GM21423 (cell line): Measurements from ENCODE around the gene DSCAM.

ENCODE experiments used
- ATAC-seq: cut with Tn5 transposase; IDR thresholded peaks from one replicate; pipeline ENCODE4 v1.9.1; 2021; ENCODE audit warnings: mild to moderate bottlenecking, moderate library complexity; ENCODE audit not compliant: unreplicated experiment

The DSCAM gene

GRCh38 chr21:40152476-40152875 lies 694.5 kb downstream of the DSCAM start:
- ATAC-seq: no peak

- ATAC-seq: no peak
Measured at GRCh38 chr21:40151611-40152010, 695.3 kb downstream of the DSCAM start.

GRCh38 chr21:40146216-40146837 lies 700.6 kb downstream of the DSCAM start:
- no peak for ATAC-seq

GRCh38 chr21:40143822-40144525 lies 703.0 kb downstream of the DSCAM start:
- ATAC-seq: no peak

- no peak for ATAC-seq
Measured at GRCh38 chr21:40141621-40142020, 705.3 kb downstream of the DSCAM start.

GRCh38 chr21:40140675-40141074 lies 706.3 kb downstream of the DSCAM start:
- ATAC-seq: no peak

- no peak for ATAC-seq
Measured at GRCh38 chr21:40139636-40140035, 707.3 kb downstream of the DSCAM start.

- ATAC-seq: no peak
Measured at GRCh38 chr21:40136571-40136970, 710.4 kb downstream of the DSCAM start.

- ATAC-seq: no peak
Measured at GRCh38 chr21:40134731-40135492, 712.0 kb downstream of the DSCAM start.

GRCh38 chr21:40130476-40130875 lies 716.5 kb downstream of the DSCAM start:
- no peak for ATAC-seq

- no peak for ATAC-seq
Measured at GRCh38 chr21:40129809-40130208, 717.1 kb downstream of the DSCAM start.

- no peak for ATAC-seq
Measured at GRCh38 chr21:40128891-40129290, 718.1 kb downstream of the DSCAM start.

GRCh38 chr21:40120940-40121575 lies 725.9 kb downstream of the DSCAM start:
- ATAC-seq: no peak

- no peak for ATAC-seq
Measured at GRCh38 chr21:40118527-40118926, 728.4 kb downstream of the DSCAM start.

GRCh38 chr21:40117236-40117635 lies 729.7 kb downstream of the DSCAM start:
- no peak for ATAC-seq

- ATAC-seq: no peak
Measured at GRCh38 chr21:40115775-40116174, 731.2 kb downstream of the DSCAM start.

- ATAC-seq: no peak
Measured at GRCh38 chr21:40102682-40103081, 744.3 kb downstream of the DSCAM start.

- no peak for ATAC-seq
Measured at GRCh38 chr21:40099809-40100208, 747.1 kb downstream of the DSCAM start.

GRCh38 chr21:40095477-40095876 lies 751.5 kb downstream of the DSCAM start:
- ATAC-seq: no peak

- no peak for ATAC-seq
Measured at GRCh38 chr21:40080385-40080784, 766.6 kb downstream of the DSCAM start.

- no peak for ATAC-seq
Measured at GRCh38 chr21:40074710-40075109, 772.2 kb downstream of the DSCAM start.
